Gastrocnemius medialis (tissue), 4 donors: ENCODE measurements around the gene ZBTB43.

ENCODE experiments used
- CTCF ChIP-seq, 5 experiments: fragments of 450-650 bp in 3 of 5; fragments of 200-600 bp in 2 of 5; sonication (generic) in 2 of 5; IDR thresholded peaks in 4 of 5; conservative IDR thresholded peaks in 1 of 5; 1 replicate in 4 of 5; 2 replicates in 1 of 5; pipeline ENCODE4 v1.5.1; 2016 to 2019; ENCODE audit warnings: antibody characterized with exemption in 5 of 5, mild to moderate bottlenecking in 3 of 5, moderate library complexity in 3 of 5
- POLR2A ChIP-seq, 2 donors: fragments of 450-650 bp; IDR thresholded peaks; one replicate each; pipeline ENCODE4 v1.6.1; 2017; ENCODE audit warnings: antibody characterized with exemption in 2 of 2, mild to moderate bottlenecking in 2 of 2, moderate library complexity in 2 of 2

DNA sequence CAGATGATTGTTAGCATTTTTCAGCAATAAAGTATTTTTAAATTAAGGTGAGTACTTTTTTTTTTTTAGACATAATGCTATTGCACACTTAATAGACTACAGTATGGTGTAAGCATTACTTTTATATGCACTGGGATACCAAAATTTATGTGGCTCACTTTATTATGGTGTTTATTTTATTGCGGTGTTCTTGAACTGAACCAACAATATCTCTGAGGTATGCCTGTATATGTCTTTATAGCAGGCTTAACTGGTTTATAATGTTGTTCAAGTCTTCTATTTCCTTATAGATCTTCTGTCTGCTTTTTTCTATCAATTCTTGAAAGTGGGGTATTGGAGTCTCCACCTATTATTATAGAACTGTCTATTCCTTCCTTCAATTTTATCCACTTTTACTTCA lies 18.0 kb downstream of the ZBTB43 start:
- TF ChIP-seq CTCF (IDR thresholded peaks at IDR 0.05 in 4 of 5, conservative IDR thresholded peaks at IDR 0.05 in 1 of 5) = no peak
- TF ChIP-seq POLR2A (IDR thresholded peaks at IDR 0.05) = no peak
